ENCODE data around the gene RAB31.

Gene RAB31

DNA sequence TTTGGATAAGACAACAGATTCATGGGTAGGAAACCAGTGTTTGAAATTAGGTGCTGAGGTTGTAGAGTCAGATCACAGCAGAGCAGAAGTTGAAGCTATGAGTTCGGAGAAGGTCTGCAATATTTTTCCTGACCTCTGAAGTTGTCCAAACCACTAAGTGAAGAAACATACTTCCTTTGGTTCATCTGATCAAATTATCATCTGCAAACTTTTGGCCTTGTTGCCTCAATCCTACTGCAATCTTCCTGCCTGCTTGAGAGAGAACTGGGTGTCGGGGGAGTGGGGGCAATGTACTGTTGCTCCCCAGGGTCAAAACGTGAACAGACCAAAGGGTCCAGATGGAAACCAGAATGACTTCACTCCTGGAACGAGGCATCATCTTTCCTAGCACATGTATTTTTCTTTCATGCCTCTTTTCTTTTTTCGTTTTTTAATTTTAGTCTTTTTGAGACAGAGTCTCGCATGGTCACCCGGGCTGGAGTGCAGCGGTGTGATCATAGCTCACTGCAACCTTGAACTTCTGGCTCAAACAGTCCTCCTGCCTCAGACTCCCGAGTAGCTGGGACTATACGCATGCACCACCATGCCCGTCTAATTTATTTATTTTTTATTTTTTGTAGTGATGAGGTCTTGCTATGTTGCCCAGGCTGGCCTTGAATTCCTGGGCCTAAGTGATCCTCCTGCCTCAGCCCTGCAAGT, 42.7 kb downstream of the RAB31 start:
- TF ChIP-seq TAF1 (IDR thresholded peaks at IDR 0.05; ENCODE audit: low read depth, low read length) (no peak), PAX5 (IDR thresholded peaks at IDR 0.05; ENCODE audit: insufficient read depth, low read length, severe bottlenecking) (no peak), POU2F2 (IDR thresholded peaks at IDR 0.05; ENCODE audit: low read depth, low read length) (no peak), POLR2A (IDR thresholded peaks at IDR 0.05; ENCODE audit: low read depth, low read length) (no peak)
- no peak for DNase-seq (ENCODE audit: insufficient read length, low spot score)
- FAIRE-seq, result no peak

DNA sequence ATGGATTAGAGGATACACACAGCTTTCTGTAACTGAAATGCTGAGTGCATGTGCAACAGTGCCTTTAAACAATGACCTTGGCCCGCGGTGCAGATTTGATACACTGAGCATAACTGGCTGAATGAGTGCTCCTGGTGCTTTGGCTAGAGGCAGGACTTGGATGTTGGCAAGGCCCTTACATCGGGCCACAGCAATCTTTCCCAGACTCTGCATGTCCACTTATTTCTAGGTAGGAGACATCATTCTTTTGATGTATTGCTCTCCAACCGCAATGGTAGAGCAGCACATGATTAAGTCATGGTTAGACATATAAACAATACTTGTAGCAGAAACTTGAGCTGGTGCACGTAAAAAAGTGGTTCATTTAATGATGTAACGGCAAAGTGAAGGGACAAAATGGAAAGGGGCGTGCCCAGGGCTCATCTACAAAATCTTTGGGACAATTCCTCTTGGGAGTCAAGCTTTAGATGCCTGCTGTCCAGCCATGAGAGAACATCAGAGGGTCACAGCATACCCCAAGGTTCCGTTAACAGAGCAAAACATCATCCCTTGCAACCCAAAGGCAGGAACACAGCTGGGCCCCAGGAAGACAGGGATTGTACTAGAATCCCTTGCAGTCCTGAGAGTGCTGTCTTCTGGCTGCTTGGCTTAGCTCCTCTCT, 43.4 kb downstream of the RAB31 start:
- TF ChIP-seq POLR2A (IDR thresholded peaks at IDR 0.05; ENCODE audit: low read depth, low read length) (no peak), POU2F2 (IDR thresholded peaks at IDR 0.05; ENCODE audit: low read depth, low read length) (no peak), SPI1 (IDR thresholded peaks at IDR 0.05; ENCODE audit: low read depth, low read length) (no peak), TAF1 (IDR thresholded peaks at IDR 0.05; ENCODE audit: low read depth, low read length) (no peak), PAX5 (IDR thresholded peaks at IDR 0.05; ENCODE audit: insufficient read depth, low read length, severe bottlenecking) (no peak), POLR2AphosphoS5 (IDR thresholded peaks at IDR 0.05; ENCODE audit: low read depth, low read length) (no peak)
- FAIRE-seq, result no peak
- no peak for DNase-seq (ENCODE audit: insufficient read length, low spot score)

DNA sequence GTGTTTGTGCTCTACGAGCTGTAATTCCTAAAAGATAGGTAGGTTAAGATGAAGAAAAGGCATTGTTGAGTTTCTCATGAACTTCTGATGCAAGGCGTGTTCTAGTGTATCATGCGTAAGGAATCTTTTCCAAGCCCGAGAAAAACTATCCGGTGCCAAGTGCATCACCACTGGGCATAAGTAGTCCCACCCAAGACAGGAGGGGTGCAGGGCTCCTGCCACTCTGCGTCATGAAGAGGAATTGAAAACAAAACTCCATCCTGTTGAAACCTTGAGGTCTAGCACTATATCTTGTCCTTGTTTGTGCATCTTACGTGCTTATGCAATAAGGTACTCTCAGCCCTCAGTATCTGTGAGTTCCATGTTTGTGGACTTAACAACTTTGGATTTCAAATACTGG, 45.7 kb downstream of the RAB31 start:
- no peak for DNase-seq (ENCODE audit: insufficient read length, low spot score)
- FAIRE-seq, result no peak
- no peak for TF ChIP-seq PAX5 (IDR thresholded peaks at IDR 0.05; ENCODE audit: insufficient read depth, low read length, severe bottlenecking)
- peak; percentile 74 for TF ChIP-seq SPI1 (IDR thresholded peaks at IDR 0.05; ENCODE audit: low read depth, low read length)
- TF ChIP-seq POU2F2 (IDR thresholded peaks at IDR 0.05; ENCODE audit: low read depth, low read length), result no peak
- TF ChIP-seq POLR2AphosphoS5 (IDR thresholded peaks at IDR 0.05; ENCODE audit: low read depth, low read length), result no peak

- DNase-seq (ENCODE audit: insufficient read length, low spot score) (no peak), FAIRE-seq (no peak)
- TF ChIP-seq TAF1 (IDR thresholded peaks at IDR 0.05; ENCODE audit: low read depth, low read length) (no peak), SPI1 (IDR thresholded peaks at IDR 0.05; ENCODE audit: low read depth, low read length) (no peak)
Observed at GRCh38 chr18:9755110-9755509, 47.0 kb downstream of the RAB31 start.

- TF ChIP-seq SPI1 (IDR thresholded peaks at IDR 0.05; ENCODE audit: low read depth, low read length) (peak; percentile 68), PAX5 (IDR thresholded peaks at IDR 0.05; ENCODE audit: insufficient read depth, low read length, severe bottlenecking) (no peak), TAF1 (IDR thresholded peaks at IDR 0.05; ENCODE audit: low read depth, low read length) (no peak)
- no peak for DNase-seq (ENCODE audit: insufficient read length, low spot score)
- no peak for FAIRE-seq
Observed at GRCh38 chr18:9755615-9756014, 47.5 kb downstream of the RAB31 start.

GRCh38 chr18:9756271-9756932, 48.3 kb downstream of the RAB31 start:
- FAIRE-seq (no peak), DNase-seq (ENCODE audit: insufficient read length, low spot score) (no peak)
- TF ChIP-seq POLR2A (IDR thresholded peaks at IDR 0.05; ENCODE audit: low read depth, low read length), result no peak
- no peak for TF ChIP-seq PAX5 (IDR thresholded peaks at IDR 0.05; ENCODE audit: insufficient read depth, low read length, severe bottlenecking)
- TF ChIP-seq TAF1 (IDR thresholded peaks at IDR 0.05; ENCODE audit: low read depth, low read length), result no peak
- no peak for TF ChIP-seq POU2F2 (IDR thresholded peaks at IDR 0.05; ENCODE audit: low read depth, low read length)
- TF ChIP-seq POLR2AphosphoS5 (IDR thresholded peaks at IDR 0.05; ENCODE audit: low read depth, low read length), result no peak
- TF ChIP-seq SPI1 (IDR thresholded peaks at IDR 0.05; ENCODE audit: low read depth, low read length), result no peak

DNA sequence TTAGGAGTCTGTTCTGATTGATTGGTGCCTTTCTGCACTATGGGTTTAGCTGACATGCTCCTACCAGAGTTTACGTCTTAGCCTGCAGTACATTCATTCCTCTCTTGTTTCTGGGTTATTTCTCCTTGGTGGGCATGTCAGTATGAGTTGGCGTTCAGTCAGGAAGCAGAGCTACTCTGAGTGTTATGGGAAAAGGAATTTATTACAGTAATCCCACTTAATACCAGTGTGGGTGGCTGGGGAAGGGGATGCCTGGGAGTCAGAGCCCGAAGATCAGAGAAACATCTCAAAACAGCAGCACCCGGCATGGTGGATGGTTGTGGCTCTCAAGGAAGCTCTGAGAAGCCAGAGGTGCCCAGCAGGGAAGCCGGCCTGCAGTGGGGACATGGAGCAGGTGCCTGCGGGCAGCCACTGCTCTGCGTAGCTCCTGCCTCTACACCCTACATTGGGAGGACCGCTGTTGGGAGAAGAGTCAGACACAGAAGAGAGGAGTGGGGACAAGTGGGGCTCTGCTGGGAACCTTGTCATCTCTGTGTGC, 48.9 kb downstream of the RAB31 start:
- no peak for DNase-seq (ENCODE audit: insufficient read length, low spot score)
- no peak for FAIRE-seq
- TF ChIP-seq PAX5 (IDR thresholded peaks at IDR 0.05; ENCODE audit: insufficient read depth, low read length, severe bottlenecking) (no peak), POLR2AphosphoS5 (IDR thresholded peaks at IDR 0.05; ENCODE audit: low read depth, low read length) (no peak)

DNA sequence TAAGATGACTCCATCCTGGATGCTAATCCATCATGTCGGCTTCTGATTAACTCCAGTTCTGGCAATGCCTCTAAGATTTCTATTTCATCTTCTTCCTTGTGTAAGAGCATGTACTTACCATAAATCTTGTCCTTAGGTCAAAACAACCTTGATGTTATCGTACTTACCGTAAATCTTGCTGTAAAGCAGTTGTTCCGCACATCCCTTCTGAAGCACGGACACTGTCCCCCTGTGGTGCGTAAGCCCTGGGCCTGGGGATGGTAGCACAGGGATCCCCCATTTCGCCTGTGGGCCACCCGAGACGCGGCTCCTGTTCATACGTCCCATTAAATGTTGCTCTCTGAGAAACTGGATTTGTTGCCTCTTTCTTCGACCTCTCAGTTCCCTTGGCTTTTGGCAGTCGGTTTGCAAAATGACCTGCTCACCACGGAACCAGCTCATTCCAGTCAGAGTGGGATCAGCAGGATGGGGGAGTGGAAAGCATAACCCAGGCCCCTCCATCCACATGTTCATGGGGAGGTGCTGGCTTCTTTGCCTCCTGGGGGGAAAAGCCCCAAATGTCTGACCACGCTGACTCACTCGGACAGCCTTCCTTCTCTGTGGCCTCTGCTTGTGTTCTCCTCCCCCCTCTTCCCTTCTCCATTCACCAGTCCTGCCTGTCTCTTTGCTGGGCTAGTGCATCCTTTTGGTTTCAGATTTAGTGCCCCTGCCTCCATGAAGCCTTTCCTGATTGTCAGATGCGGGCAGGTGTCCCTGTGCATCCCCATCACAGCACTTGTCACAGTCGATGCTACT, 49.9 kb downstream of the RAB31 start:
- no peak for DNase-seq (ENCODE audit: insufficient read length, low spot score)
- TF ChIP-seq POU2F2 (IDR thresholded peaks at IDR 0.05; ENCODE audit: low read depth, low read length), result no peak
- TF ChIP-seq POLR2A (IDR thresholded peaks at IDR 0.05; ENCODE audit: low read depth, low read length), result no peak
- TF ChIP-seq SPI1 (IDR thresholded peaks at IDR 0.05; ENCODE audit: low read depth, low read length), result no peak
- no peak for TF ChIP-seq POLR2AphosphoS5 (IDR thresholded peaks at IDR 0.05; ENCODE audit: low read depth, low read length)
- TF ChIP-seq TAF1 (IDR thresholded peaks at IDR 0.05; ENCODE audit: low read depth, low read length), result no peak
- TF ChIP-seq PAX5 (IDR thresholded peaks at IDR 0.05; ENCODE audit: insufficient read depth, low read length, severe bottlenecking), result no peak
- FAIRE-seq, result no peak

- FAIRE-seq (no peak), DNase-seq (ENCODE audit: insufficient read length, low spot score) (no peak)
- TF ChIP-seq SPI1 (IDR thresholded peaks at IDR 0.05; ENCODE audit: low read depth, low read length) (no peak), POLR2AphosphoS5 (IDR thresholded peaks at IDR 0.05; ENCODE audit: low read depth, low read length) (no peak), PAX5 (IDR thresholded peaks at IDR 0.05; ENCODE audit: insufficient read depth, low read length, severe bottlenecking) (no peak), POLR2A (IDR thresholded peaks at IDR 0.05; ENCODE audit: low read depth, low read length) (no peak), POU2F2 (IDR thresholded peaks at IDR 0.05; ENCODE audit: low read depth, low read length) (no peak)
Observed at GRCh38 chr18:9758624-9759075, 50.5 kb downstream of the RAB31 start.

Data from GM12891 (cell line).